Neural cell (in vitro differentiated cells): ENCODE measurements around the gene POLR2H. TPM values are rescaled to one million over a fixed set of nuclear protein-coding genes. Genes with fewer than 3 reads are reported as not detected.

Source experiments
- H2AFZ ChIP-seq: fragments of 200-600, 300-800 bp; sonication (generic), shearing (Covaris generic); 2 replicates; pipeline ENCODE4 v1.6.0; 2014; ENCODE audit warnings: low read depth, mild to moderate bottlenecking, antibody characterized with exemption, low read length, moderate library complexity
- H3F3A ChIP-seq: fragments of 200-600 bp; shearing (Covaris generic); 2 replicates; pipeline ENCODE4 v1.6.1; 2016; ENCODE audit warnings: mild to moderate bottlenecking, moderate library complexity, mixed read lengths, antibody characterized with exemption, low read length; ENCODE audit not compliant: insufficient read depth, poor library complexity, severe bottlenecking
- H3K27ac ChIP-seq: fragments of 200-600, 300-800 bp; sonication (generic), shearing (Covaris generic); 2 replicates; pipeline ENCODE4 v1.5.1; 2014; ENCODE audit warnings: mild to moderate bottlenecking, low read length, moderate library complexity
- H3K27me3 ChIP-seq: fragments of 300-800, 200-600 bp; sonication (generic), shearing (Covaris generic); 2 replicates; pipeline ENCODE4 v1.6.0; 2014; ENCODE audit warnings: mild to moderate bottlenecking, low read depth, low read length, moderate library complexity; ENCODE audit not compliant: insufficient read depth
- H3K36me3 ChIP-seq: fragments of 300-800, 200-600 bp; sonication (generic), shearing (Covaris generic); 2 replicates; pipeline ENCODE4 v1.5.1; 2014; ENCODE audit warnings: mild to moderate bottlenecking, antibody characterized with exemption, low read length, moderate library complexity; ENCODE audit not compliant: insufficient read depth
- H3K4me2 ChIP-seq: fragments of 300-800, 200-600 bp; sonication (generic), shearing (Covaris generic); 2 replicates; pipeline ENCODE4 v1.6.0; 2014; ENCODE audit warnings: mild to moderate bottlenecking, low read length
- H3K4me3 ChIP-seq: fragments of 300-800, 200-600 bp; sonication (generic), shearing (Covaris generic); 2 replicates; pipeline ENCODE4 v1.5.1; 2014; ENCODE audit warnings: mild to moderate bottlenecking, low read length, moderate library complexity
- H3K79me2 ChIP-seq: fragments of 200-600 bp; shearing (Covaris generic); replicated peaks from 2 replicates; pipeline ENCODE4 v1.6.0; 2014; ENCODE audit warnings: mild to moderate bottlenecking, low read length, moderate library complexity; ENCODE audit not compliant: insufficient read depth
- H3K9ac ChIP-seq: fragments of 300-800, 200-600 bp; sonication (generic), shearing (Covaris generic); 2 replicates; pipeline ENCODE4 v1.6.1; 2016; ENCODE audit warnings: mild to moderate bottlenecking, low read length, mixed read lengths
- H3K9me2 ChIP-seq: fragments of 200-600 bp; shearing (Covaris generic); 2 replicates; pipeline ENCODE4 v1.6.1; 2016; ENCODE audit warnings: mild to moderate bottlenecking, low read length, mixed read lengths; ENCODE audit not compliant: insufficient read depth
- H3K9me3 ChIP-seq: fragments of 200-600, 300-800 bp; sonication (generic), shearing (Covaris generic); 2 replicates; pipeline ENCODE4 v1.6.1; 2016; ENCODE audit warnings: mild to moderate bottlenecking, mixed run types, low read length, moderate library complexity, mixed read lengths
- H4K20me1 ChIP-seq: fragments of 200-600 bp; shearing (Covaris generic); 2 replicates; pipeline ENCODE4 v1.6.1; 2016; ENCODE audit warnings: mild to moderate bottlenecking, mixed run types; ENCODE audit not compliant: insufficient read depth
- EP300 ChIP-seq: fragments of 450-650 bp; conservative IDR thresholded peaks from 2 replicates; pipeline ENCODE4 v1.6.1; 2014; ENCODE audit warnings: antibody characterized with exemption, mild to moderate bottlenecking, moderate library complexity; ENCODE audit not compliant: poor library complexity, severe bottlenecking
- EZH2 ChIP-seq: fragments of 200-600, 300-800 bp; shearing (Covaris generic), sonication (generic); IDR thresholded peaks from 2 replicates; pipeline ENCODE4 v1.6.1; 2014; ENCODE audit warnings: antibody characterized with exemption, low read length, borderline replicate concordance, mild to moderate bottlenecking; ENCODE audit not compliant: insufficient read depth, poor library complexity, severe bottlenecking
- MXI1 ChIP-seq: fragments of 450-650 bp; conservative IDR thresholded peaks from 2 replicates; pipeline ENCODE4 v1.6.1; 2014; ENCODE audit warnings: antibody characterized with exemption, mild to moderate bottlenecking; ENCODE audit not compliant: poor library complexity, severe bottlenecking
- POLR2AphosphoS5 ChIP-seq: IDR thresholded peaks from 2 replicates; pipeline ENCODE4 v1.6.1; 2012
- RAD21 ChIP-seq: fragments of 450-650 bp; conservative IDR thresholded peaks from 2 replicates; pipeline ENCODE4 v1.6.1; 2014; ENCODE audit warnings: antibody characterized with exemption, mild to moderate bottlenecking, moderate library complexity
- REST ChIP-seq: IDR thresholded peaks from 2 replicates; pipeline ENCODE4 v1.6.1; 2012; ENCODE audit warnings: borderline replicate concordance
- SMC3 ChIP-seq: fragments of 450-650 bp; conservative IDR thresholded peaks from 2 replicates; pipeline ENCODE4 v1.6.1; 2014; ENCODE audit warnings: antibody characterized with exemption, mild to moderate bottlenecking, moderate library complexity; ENCODE audit not compliant: poor library complexity
- TAF1 ChIP-seq: IDR thresholded peaks from 2 replicates; pipeline ENCODE4 v1.6.1; 2012; ENCODE audit warnings: low read depth
- polyA plus RNA-seq: library from polyadenylated mRNA; depleted of rRNA; stranded (reverse); fragments of >200 nt; gene quantifications from 2 replicates; pipeline ENCODE4 v1.2.3, GENCODE V29; 2014
- TF ChIP-seq, protein P1 (sequence below): fragments of 450-650 bp; IDR thresholded peaks from 2 replicates; pipeline ENCODE4 v1.5.1; 2014; ENCODE audit warnings: antibody characterized with exemption, mild to moderate bottlenecking, moderate library complexity; ENCODE audit not compliant: poor library complexity, severe bottlenecking

Gene POLR2H
- polyA plus RNA-seq, 1 donor from 2014 or later, result 185 TPM

DNA sequence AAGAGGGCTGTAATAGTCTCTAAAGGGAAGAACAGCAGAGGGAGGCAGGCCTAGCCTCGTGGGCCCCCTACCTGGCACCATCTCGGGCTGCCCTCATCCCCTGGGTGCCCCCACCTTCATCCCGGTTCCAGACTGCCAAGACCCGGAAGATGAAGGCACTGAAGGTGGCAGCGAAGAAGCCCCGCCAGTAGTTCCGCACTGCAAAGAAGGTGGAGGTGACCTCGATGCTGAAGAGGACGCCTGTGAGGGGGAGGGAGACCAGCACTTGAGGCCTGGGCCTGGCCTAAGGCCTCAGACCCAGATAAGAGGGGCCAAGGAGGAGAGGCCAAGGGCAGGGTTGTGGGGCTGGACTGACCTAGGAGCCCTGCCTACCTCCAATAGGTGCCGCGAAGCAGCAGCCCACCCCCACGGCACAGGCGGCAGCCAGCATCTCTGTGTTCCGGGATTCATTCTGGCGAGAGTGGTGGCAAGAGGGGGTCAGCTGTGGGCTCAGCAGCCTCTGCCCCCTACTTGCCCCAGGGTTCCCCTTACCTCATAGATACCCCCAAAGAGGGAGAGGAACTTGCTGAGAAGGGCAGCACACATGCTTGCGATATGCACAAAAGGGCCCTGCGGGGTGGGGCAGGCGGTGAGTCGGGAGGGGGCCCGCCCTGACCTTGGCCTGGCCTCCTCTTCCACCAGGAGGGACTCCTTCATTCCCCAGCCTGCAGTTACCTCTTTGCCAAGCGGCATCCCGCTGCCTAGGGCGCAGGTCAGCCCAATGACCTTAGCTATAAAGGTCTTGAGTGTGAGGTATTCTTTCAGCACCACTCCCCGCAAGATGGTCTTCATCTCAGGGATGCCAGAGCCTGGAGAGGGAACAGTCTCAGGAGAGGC lies 4.0 kb upstream of the POLR2H start:
- Histone ChIP-seq H3K27ac (no peak overlapping the region), H4K20me1 (no peaks in the 10 kb centered on the region), H3K27me3 (no peaks in the 10 kb centered on the region), H3K4me2 (no peak overlapping the region), H3K79me2 (peaks cover 8% of the 10 kb centered on the region), H3K4me3 (no peak overlapping the region), H3F3A (no peaks in the 10 kb centered on the region), H3K9me3 (no peaks in the 10 kb centered on the region), H3K36me3 (no peaks in the 10 kb centered on the region), H2AFZ (no peak overlapping the region), H3K9ac (no peak overlapping the region), H3K9me2 (no peaks in the 10 kb centered on the region)
- TF ChIP-seq RAD21 (no peak), EZH2 (no peak), EP300 (no peak), TAF1 (no peak), REST (no peak), MXI1 (no peak), SMC3 (no peak), POLR2AphosphoS5 (no peak)
- TF ChIP-seq, protein P1, sequence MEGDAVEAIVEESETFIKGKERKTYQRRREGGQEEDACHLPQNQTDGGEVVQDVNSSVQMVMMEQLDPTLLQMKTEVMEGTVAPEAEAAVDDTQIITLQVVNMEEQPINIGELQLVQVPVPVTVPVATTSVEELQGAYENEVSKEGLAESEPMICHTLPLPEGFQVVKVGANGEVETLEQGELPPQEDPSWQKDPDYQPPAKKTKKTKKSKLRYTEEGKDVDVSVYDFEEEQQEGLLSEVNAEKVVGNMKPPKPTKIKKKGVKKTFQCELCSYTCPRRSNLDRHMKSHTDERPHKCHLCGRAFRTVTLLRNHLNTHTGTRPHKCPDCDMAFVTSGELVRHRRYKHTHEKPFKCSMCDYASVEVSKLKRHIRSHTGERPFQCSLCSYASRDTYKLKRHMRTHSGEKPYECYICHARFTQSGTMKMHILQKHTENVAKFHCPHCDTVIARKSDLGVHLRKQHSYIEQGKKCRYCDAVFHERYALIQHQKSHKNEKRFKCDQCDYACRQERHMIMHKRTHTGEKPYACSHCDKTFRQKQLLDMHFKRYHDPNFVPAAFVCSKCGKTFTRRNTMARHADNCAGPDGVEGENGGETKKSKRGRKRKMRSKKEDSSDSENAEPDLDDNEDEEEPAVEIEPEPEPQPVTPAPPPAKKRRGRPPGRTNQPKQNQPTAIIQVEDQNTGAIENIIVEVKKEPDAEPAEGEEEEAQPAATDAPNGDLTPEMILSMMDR, result no peak

GRCh38 chr3:184358124-184358767 lies 3.3 kb upstream of the POLR2H start:
- Histone ChIP-seq H3K27me3 (no peaks in the 10 kb centered on the region), H3K79me2 (peaks cover 8% of the 10 kb centered on the region), H3K9ac (no peak overlapping the region), H3K36me3 (no peaks in the 10 kb centered on the region), H2AFZ (no peak overlapping the region), H3K27ac (no peak overlapping the region), H3K9me2 (no peaks in the 10 kb centered on the region), H3K4me2 (no peak overlapping the region), H4K20me1 (no peaks in the 10 kb centered on the region), H3K4me3 (no peak overlapping the region), H3F3A (no peaks in the 10 kb centered on the region), H3K9me3 (no peaks in the 10 kb centered on the region)
- TF ChIP-seq SMC3, result no peak
- TF ChIP-seq, protein P1, result no peak
- TF ChIP-seq RAD21, result no peak
- TF ChIP-seq EP300, result no peak
- TF ChIP-seq TAF1, result no peak
- no peak for TF ChIP-seq REST
- TF ChIP-seq EZH2, result no peak
- TF ChIP-seq POLR2AphosphoS5, result no peak
- TF ChIP-seq MXI1, result no peak
